Uterus (tissue), 4 donors: ENCODE measurements around the gene PDE4B. TPM values are rescaled to one million over a fixed set of nuclear protein-coding genes. Genes with fewer than 3 reads are reported as not detected.

Experiments used
- DNase-seq, 2 donors: peaks; one replicate each; pipeline ENCODE4 v3.0.0-alpha.2; 2019 to 2020
- H3K27ac ChIP-seq, 2 donors: fragments of 200-600 bp; sonication (generic); 1 replicate in 1 of 2; 2 replicates in 1 of 2; pipeline ENCODE4 v1.5.1; 2016 to 2018
- H3K27me3 ChIP-seq, 2 donors: fragments of 200-600 bp; sonication (generic); one replicate each; pipeline ENCODE4 v1.5.1; 2018 to 2019; ENCODE audit warnings: control low read depth in 1 of 2
- H3K36me3 ChIP-seq, 2 donors: fragments of 200-600 bp; sonication (generic); one replicate each; pipeline ENCODE4 v1.5.1; 2019; ENCODE audit warnings: control low read depth in 1 of 2
- H3K4me1 ChIP-seq, 2 donors: fragments of 200-600 bp; sonication (generic); one replicate each; pipeline ENCODE4 v1.5.1; 2018 to 2019; ENCODE audit warnings: control low read depth in 1 of 2
- H3K4me3 ChIP-seq, 2 donors: fragments of 200-600 bp; sonication (generic); 1 replicate in 1 of 2; 2 replicates in 1 of 2; pipeline ENCODE4 v1.5.1; 2018 to 2019; ENCODE audit warnings: mild to moderate bottlenecking in 1 of 2
- H3K9me3 ChIP-seq, 2 donors: fragments of 200-600 bp; sonication (generic); one replicate each; pipeline ENCODE4 v1.5.1; 2019; ENCODE audit warnings: control low read depth in 1 of 2
- POLR2A ChIP-seq, 2 donors: fragments of 450-650 bp; IDR thresholded peaks; one replicate each; pipeline ENCODE4 v1.6.1; 2016; ENCODE audit warnings: antibody characterized with exemption in 2 of 2, mild to moderate bottlenecking in 1 of 2, moderate library complexity in 1 of 2
- intact Hi-C: fragments of 100-400 bp; cut with DNase I; formaldehyde crosslinking; loops from one replicate; pipeline ENCODE4 v1.15.1; 2023; ENCODE audit warnings: low total_unique reads
- total RNA-seq, 4 donors: library from RNA; depleted of rRNA in 3 of 4; stranded (reverse); fragments of >200 nt in 3 of 4; gene quantifications; one replicate each; pipeline versions ENCODE4 v1.1.0 to v1.2.4, GENCODE V29; 2014 to 2023
- TF ChIP-seq, protein P1 (sequence below), 4 experiments: fragments of 200-600 bp in 2 of 4; fragments of 450-650 bp in 2 of 4; sonication (generic) in 2 of 4; IDR thresholded peaks; one replicate each; pipeline ENCODE4 v1.5.1; 2016 to 2019; ENCODE audit warnings: antibody characterized with exemption in 4 of 4, mild to moderate bottlenecking in 2 of 4, moderate library complexity in 1 of 4
- donor health status: DM: yes; HTN: yes; CAD: no.

PDE4B gene
- total RNA-seq, 4 donors from 2014 or later: 6.9 to 22.9 (median 17.8) TPM

DNA sequence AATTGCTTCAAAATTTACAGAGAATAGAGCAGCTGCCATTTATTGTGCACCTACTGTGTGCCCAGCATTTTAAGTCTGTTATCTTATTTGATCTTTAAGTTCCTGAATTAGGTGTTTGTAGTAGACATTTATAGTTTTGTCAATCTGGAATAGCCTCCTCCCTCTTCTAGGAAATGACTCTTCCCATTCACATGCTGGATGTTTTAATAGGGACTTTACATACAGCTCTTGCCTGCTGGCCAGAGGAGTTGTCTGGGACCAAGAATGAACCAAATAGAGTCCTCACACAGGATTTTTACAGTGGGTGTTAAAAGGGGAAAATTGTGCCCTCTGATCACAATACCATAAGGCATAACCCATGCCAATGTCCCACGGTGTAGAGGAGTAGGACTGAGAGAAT is 367.1 kb downstream of the PDE4B start:
- no peaks in the 10 kb centered on the region for H3K36me3 ChIP-seq
- no peaks in the 10 kb centered on the region for H3K4me1 ChIP-seq
- TF ChIP-seq, protein P1, sequence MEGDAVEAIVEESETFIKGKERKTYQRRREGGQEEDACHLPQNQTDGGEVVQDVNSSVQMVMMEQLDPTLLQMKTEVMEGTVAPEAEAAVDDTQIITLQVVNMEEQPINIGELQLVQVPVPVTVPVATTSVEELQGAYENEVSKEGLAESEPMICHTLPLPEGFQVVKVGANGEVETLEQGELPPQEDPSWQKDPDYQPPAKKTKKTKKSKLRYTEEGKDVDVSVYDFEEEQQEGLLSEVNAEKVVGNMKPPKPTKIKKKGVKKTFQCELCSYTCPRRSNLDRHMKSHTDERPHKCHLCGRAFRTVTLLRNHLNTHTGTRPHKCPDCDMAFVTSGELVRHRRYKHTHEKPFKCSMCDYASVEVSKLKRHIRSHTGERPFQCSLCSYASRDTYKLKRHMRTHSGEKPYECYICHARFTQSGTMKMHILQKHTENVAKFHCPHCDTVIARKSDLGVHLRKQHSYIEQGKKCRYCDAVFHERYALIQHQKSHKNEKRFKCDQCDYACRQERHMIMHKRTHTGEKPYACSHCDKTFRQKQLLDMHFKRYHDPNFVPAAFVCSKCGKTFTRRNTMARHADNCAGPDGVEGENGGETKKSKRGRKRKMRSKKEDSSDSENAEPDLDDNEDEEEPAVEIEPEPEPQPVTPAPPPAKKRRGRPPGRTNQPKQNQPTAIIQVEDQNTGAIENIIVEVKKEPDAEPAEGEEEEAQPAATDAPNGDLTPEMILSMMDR (IDR thresholded peaks at IDR 0.05): no peak
- TF ChIP-seq POLR2A (IDR thresholded peaks at IDR 0.05): no peak
- H3K4me3 ChIP-seq: no peak overlapping the region
- no peak overlapping the region for H3K27ac ChIP-seq
- H3K27me3 ChIP-seq: no peaks in the 10 kb centered on the region
- H3K9me3 ChIP-seq: no peaks in the 10 kb centered on the region
- DNase-seq: no peak
- intact Hi-C loops: no loop called here

DNA sequence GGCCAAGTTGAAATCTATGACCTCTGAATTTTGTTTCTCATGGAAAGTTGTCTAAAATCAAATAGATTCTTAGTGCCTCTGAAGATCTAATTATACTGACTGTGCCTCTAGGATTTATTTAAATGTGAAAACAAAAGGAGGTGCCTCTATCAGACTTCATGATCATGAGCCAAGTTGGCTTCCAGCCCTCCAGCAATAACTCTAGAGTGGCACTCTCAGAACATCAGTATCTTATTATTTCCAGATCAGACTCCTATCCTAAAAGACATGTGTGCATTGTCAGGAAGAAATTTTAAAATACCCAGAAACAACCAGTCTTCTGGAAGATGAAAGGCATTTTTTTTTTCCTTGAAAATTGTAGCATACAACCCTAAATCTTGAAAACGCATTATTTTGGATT is 368.0 kb downstream of the PDE4B start:
- no peaks in the 10 kb centered on the region for H3K36me3 ChIP-seq
- no peak overlapping the region for H3K27ac ChIP-seq
- H3K27me3 ChIP-seq: no peaks in the 10 kb centered on the region
- H3K4me1 ChIP-seq: no peaks in the 10 kb centered on the region
- TF ChIP-seq, protein P1 (IDR thresholded peaks at IDR 0.05): no peak
- no peak for TF ChIP-seq POLR2A (IDR thresholded peaks at IDR 0.05)
- no peak overlapping the region for H3K4me3 ChIP-seq
- DNase-seq: no peak
- intact Hi-C loops: no loop called here
- no peaks in the 10 kb centered on the region for H3K9me3 ChIP-seq

DNA sequence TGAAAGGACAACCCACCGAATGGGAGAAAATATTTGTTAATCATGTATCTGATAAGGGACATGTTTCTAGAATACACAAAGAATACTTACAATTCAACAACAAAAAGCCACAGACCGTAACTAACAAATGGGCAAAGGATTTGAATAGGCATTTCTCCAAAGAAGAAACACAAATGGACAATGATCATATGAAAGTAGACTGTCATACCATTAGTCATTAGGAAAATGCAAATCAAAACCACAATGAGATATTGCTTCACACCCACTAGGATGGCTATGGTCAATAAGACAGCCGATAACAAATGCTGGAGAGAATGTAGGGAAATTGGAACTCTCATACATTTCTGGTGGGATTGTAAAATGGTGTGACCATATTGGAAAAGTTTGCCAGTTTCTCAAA is 374.1 kb downstream of the PDE4B start:
- Histone ChIP-seq H3K27me3 (no peaks in the 10 kb centered on the region), H3K27ac (no peak overlapping the region), H3K36me3 (no peaks in the 10 kb centered on the region), H3K9me3 (no peaks in the 10 kb centered on the region), H3K4me1 (no peaks in the 10 kb centered on the region), H3K4me3 (no peak overlapping the region)
- intact Hi-C loops: no loop called here
- no peak for DNase-seq
- TF ChIP-seq, protein P1 (IDR thresholded peaks at IDR 0.05): no peak
- no peak for TF ChIP-seq POLR2A (IDR thresholded peaks at IDR 0.05)

DNA sequence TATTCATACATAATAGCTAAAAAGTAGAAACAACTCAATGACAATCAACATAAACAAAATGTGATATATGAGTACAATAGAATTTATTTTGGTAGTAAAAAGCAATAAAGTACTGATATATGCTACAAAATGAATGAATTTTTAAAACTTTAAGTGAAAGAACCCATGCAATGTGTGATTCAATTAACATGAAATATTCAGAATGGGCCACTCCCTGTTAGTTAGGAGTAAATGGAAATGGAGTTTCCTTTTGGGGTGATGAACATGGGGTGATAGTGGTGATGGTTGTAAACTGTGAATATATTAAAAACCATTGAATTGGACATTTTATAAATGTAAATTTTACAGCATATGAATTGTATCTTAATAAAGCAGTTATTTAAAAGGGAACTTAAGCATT is 374.6 kb downstream of the PDE4B start:
- Histone ChIP-seq H3K9me3 (no peaks in the 10 kb centered on the region), H3K27me3 (no peaks in the 10 kb centered on the region), H3K27ac (no peak overlapping the region), H3K4me3 (no peak overlapping the region), H3K36me3 (no peaks in the 10 kb centered on the region), H3K4me1 (no peaks in the 10 kb centered on the region)
- no peak for DNase-seq
- TF ChIP-seq, protein P1 (IDR thresholded peaks at IDR 0.05): no peak
- no peak for TF ChIP-seq POLR2A (IDR thresholded peaks at IDR 0.05)
- intact Hi-C loops: no loop called here

DNA sequence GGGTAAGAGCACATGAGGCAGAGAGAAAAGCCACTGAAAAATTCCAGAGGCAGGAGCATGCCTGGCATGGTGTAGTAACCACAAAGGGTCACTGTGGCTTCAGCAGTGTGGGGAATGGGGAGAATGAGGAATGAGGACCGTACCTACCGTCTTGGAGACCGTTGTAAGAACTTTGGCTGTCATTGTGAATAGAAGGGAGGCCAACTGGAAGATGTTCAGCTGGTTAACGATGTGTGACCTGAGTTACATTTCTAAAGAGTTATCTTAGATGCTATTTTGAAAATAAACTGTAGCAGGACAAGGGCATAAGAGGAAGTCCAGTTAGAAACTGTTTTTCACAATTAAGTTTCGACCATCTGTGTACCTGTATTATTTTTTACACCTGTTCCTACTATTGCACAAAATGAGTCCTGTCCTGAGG is 375.8 kb downstream of the PDE4B start:
- TF ChIP-seq, protein P1 (IDR thresholded peaks at IDR 0.05): no peak
- no peak for TF ChIP-seq POLR2A (IDR thresholded peaks at IDR 0.05)
- no peaks in the 10 kb centered on the region for H3K4me1 ChIP-seq
- no peak overlapping the region for H3K27ac ChIP-seq
- H3K36me3 ChIP-seq: no peaks in the 10 kb centered on the region
- no peak overlapping the region for H3K4me3 ChIP-seq
- no peaks in the 10 kb centered on the region for H3K9me3 ChIP-seq
- intact Hi-C loops: no loop called here
- no peak for DNase-seq
- no peaks in the 10 kb centered on the region for H3K27me3 ChIP-seq
